Lower lobe of right lung (tissue), 2 donors: ENCODE measurements around the gene LILRA5. TPM values are rescaled to one million over a fixed set of nuclear protein-coding genes. Genes with fewer than 3 reads are reported as not detected.

Source experiments
- ATAC-seq, 2 donors: fragments of 200-7000 bp; cut with Tn5 transposase; one replicate each; pipeline ENCODE4 v1.9.1; 2020 to 2022; ENCODE audit warnings: mild to moderate bottlenecking in 2 of 2, moderate library complexity in 2 of 2
- DNase-seq: peaks from one replicate; pipeline ENCODE4 v3.0.0-alpha.2; 2020
- H3K27ac ChIP-seq: fragments of 200-600 bp; one replicate; pipeline ENCODE4 v1.8.0; 2022
- H3K27me3 ChIP-seq: fragments of 200-600 bp; one replicate; pipeline ENCODE4 v1.8.0; 2022; ENCODE audit warnings: low read depth
- H3K36me3 ChIP-seq: fragments of 200-600 bp; one replicate; pipeline ENCODE4 v1.8.0; 2022; ENCODE audit warnings: mild to moderate bottlenecking
- H3K4me1 ChIP-seq: fragments of 200-600 bp; one replicate; pipeline ENCODE4 v1.8.0; 2022
- H3K4me3 ChIP-seq: fragments of 200-600 bp; one replicate; pipeline ENCODE4 v1.8.0; 2022; ENCODE audit warnings: mild to moderate bottlenecking
- H3K9me3 ChIP-seq: fragments of 200-600 bp; one replicate; pipeline ENCODE4 v1.8.0; 2022
- intact Hi-C: fragments of 100-400 bp; cut with DNase I; formaldehyde crosslinking; loops from one replicate; pipeline ENCODE4 v1.11.0; 2022
- total RNA-seq: library from RNA; stranded (reverse); fragmentation: NEBNext Ultra II Directional; extraction: Animal tissue kit (Norgen Biotek cat#: 25700); gene quantifications from one replicate; pipeline ENCODE4 v1.2.1, GENCODE V29; 2021
- TF ChIP-seq, protein P1 (sequence below): fragments of 200-600 bp; IDR thresholded peaks from one replicate; pipeline ENCODE4 v1.8.0; 2022; ENCODE audit warnings: antibody characterized with exemption, mild to moderate bottlenecking
- donor health status: DM: no; HTN: yes; CAD: no; lungs with severe emphysema.

Gene LILRA5
- total RNA-seq, 1 donor from 2014 or later, result 21.9 TPM

GRCh38 chr19:54319892-54320670 is 7.1 kb upstream of the LILRA5 start:
- ATAC-seq (no peak), DNase-seq (peak; percentile 8)
- H3K9me3 ChIP-seq, result no peaks in the 10 kb centered on the region
- H3K27ac ChIP-seq, result no peak overlapping the region
- TF ChIP-seq, protein P1, sequence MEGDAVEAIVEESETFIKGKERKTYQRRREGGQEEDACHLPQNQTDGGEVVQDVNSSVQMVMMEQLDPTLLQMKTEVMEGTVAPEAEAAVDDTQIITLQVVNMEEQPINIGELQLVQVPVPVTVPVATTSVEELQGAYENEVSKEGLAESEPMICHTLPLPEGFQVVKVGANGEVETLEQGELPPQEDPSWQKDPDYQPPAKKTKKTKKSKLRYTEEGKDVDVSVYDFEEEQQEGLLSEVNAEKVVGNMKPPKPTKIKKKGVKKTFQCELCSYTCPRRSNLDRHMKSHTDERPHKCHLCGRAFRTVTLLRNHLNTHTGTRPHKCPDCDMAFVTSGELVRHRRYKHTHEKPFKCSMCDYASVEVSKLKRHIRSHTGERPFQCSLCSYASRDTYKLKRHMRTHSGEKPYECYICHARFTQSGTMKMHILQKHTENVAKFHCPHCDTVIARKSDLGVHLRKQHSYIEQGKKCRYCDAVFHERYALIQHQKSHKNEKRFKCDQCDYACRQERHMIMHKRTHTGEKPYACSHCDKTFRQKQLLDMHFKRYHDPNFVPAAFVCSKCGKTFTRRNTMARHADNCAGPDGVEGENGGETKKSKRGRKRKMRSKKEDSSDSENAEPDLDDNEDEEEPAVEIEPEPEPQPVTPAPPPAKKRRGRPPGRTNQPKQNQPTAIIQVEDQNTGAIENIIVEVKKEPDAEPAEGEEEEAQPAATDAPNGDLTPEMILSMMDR, result no peak
- intact Hi-C loops, result no loop called here
- H3K4me3 ChIP-seq, result no peak overlapping the region
- no peaks in the 10 kb centered on the region for H3K36me3 ChIP-seq
- H3K4me1 ChIP-seq, result no peaks in the 10 kb centered on the region
- H3K27me3 ChIP-seq, result peaks cover 15% of the 10 kb centered on the region

GRCh38 chr19:54319049-54319448 is 6.1 kb upstream of the LILRA5 start:
- intact Hi-C loops, result no loop called here
- DNase-seq, result no peak

GRCh38 chr19:54317965-54318240 is 4.9 kb upstream of the LILRA5 start:
- Histone ChIP-seq H3K36me3 (no peaks in the 10 kb centered on the region), H3K4me1 (no peaks in the 10 kb centered on the region), H3K27me3 (peaks cover 22% of the 10 kb centered on the region), H3K9me3 (no peaks in the 10 kb centered on the region), H3K4me3 (no peak overlapping the region), H3K27ac (no peak overlapping the region)
- ATAC-seq, result no peak
- TF ChIP-seq, protein P1, result no peak
- intact Hi-C loops, result no loop called here
- DNase-seq, result no peak

More at GRCh38 chr19:54319049-54319448, 6.1 kb upstream of the LILRA5 start:
- Histone ChIP-seq H3K4me3 (no peak overlapping the region), H3K27ac (peak overlapping the region; percentile 25), H3K9me3 (no peaks in the 10 kb centered on the region), H3K36me3 (no peaks in the 10 kb centered on the region), H3K4me1 (no peaks in the 10 kb centered on the region), H3K27me3 (peaks cover 15% of the 10 kb centered on the region)
- no peak for ATAC-seq
- TF ChIP-seq, protein P1, result no peak

GRCh38 chr19:54317108-54317964 is 4.4 kb upstream of the LILRA5 start:
- ATAC-seq (peak; percentile 70 to 76), DNase-seq (peak; percentile 69)
- TF ChIP-seq, protein P1, result no peak
- Histone ChIP-seq H3K36me3 (no peaks in the 10 kb centered on the region), H3K9me3 (no peaks in the 10 kb centered on the region), H3K4me1 (no peaks in the 10 kb centered on the region), H3K27ac (peak overlapping the region; percentile 59), H3K27me3 (peaks cover 24% of the 10 kb centered on the region), H3K4me3 (no peak overlapping the region)
- intact Hi-C loops, result no loop called here

DNA sequence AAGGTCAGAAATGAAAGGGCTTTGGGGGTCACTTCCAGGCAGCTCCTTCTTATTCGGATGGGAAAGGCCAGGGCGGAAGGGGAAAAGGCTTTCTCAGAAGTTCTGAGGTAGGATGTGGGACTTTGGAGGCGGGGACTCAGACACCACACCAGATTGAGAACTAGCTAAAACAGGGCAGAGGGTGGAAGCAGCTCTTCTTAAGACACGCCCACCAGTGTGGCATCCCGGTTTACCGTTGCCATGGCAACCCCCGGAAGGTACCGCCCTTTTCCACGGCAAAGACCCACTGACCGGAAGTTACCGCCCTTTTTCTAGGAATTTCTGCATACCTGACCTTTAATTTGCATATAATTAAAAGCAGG is 3.8 kb upstream of the LILRA5 start:
- intact Hi-C loops, result no loop called here
- peaks cover 30% of the 10 kb centered on the region for H3K27me3 ChIP-seq
- no peaks in the 10 kb centered on the region for H3K9me3 ChIP-seq
- H3K27ac ChIP-seq, result peak overlapping the region; percentile 59
- H3K4me1 ChIP-seq, result no peaks in the 10 kb centered on the region
- DNase-seq, result peak; percentile 86
- ATAC-seq, result peak; percentile 77 to 85
- no peak overlapping the region for H3K4me3 ChIP-seq
- H3K36me3 ChIP-seq, result no peaks in the 10 kb centered on the region
- TF ChIP-seq, protein P1, result no peak
